WTC11 (cell line): ENCODE results near the gene PIGU. TPM values are rescaled to one million over a fixed set of nuclear protein-coding genes. Genes with fewer than 3 reads are reported as not detected.

Experiments
- ATAC-seq: fragments of 200-7000 bp; cut with Tn5 transposase; 2 replicates; pipeline ENCODE4 v1.10.0; 2021; ENCODE audit warnings: mild to moderate bottlenecking, moderate library complexity
- CTCF ChIA-PET: fragments of 300-600 bp; sonication (Branson Sonifier 250); formaldehyde crosslinking; loops from one replicate; lab custom pipeline; 2021; ENCODE audit warnings: antibody characterized with exemption; lab: Charles Lee
- POLR2A ChIA-PET: fragments of 350-600 bp; sonication (Branson Sonifier 250); formaldehyde crosslinking; loops from one replicate; lab custom pipeline; 2021; ENCODE audit warnings: antibody characterized with exemption; lab: Charles Lee
- DNase-seq: peaks from one replicate; pipeline ENCODE4 v3.0.0; 2021; ENCODE audit warnings: low spot score
- H3K27ac Mint-ChIP-seq: 2 replicates; pipeline ENCODE4 v1.8.0; 2021; ENCODE audit warnings: mixed read lengths
- H3K27me3 Mint-ChIP-seq: 2 replicates; pipeline ENCODE4 v1.8.0; 2021; ENCODE audit warnings: low read depth, mild to moderate bottlenecking, moderate library complexity, mixed read lengths
- H3K36me3 Mint-ChIP-seq: 2 replicates; pipeline ENCODE4 v1.8.0; 2021; ENCODE audit warnings: mixed read lengths
- H3K4me1 Mint-ChIP-seq: 2 replicates; pipeline ENCODE4 v1.8.0; 2022; ENCODE audit warnings: mixed read lengths
- H3K4me3 Mint-ChIP-seq: 2 replicates; pipeline ENCODE4 v1.8.0; 2021; ENCODE audit warnings: mild to moderate bottlenecking, moderate library complexity, mixed read lengths
- H3K9me3 Mint-ChIP-seq: 2 replicates; pipeline ENCODE4 v1.8.0; 2021; ENCODE audit warnings: mixed read lengths
- AR ChIP-seq: fragments of 250-450 bp; sonication (Bioruptor Pico); IDR thresholded peaks from 2 replicates; pipeline ENCODE4 v1.9.0; 2021; ENCODE audit warnings: mild to moderate bottlenecking
- CREM ChIP-seq: sonication (generic); formaldehyde crosslinking; IDR thresholded peaks from 2 replicates; pipeline ENCODE4 v1.8.1; 2022; ENCODE audit warnings: mild to moderate bottlenecking, missing genetic modification reagents, moderate library complexity
- EMX1 ChIP-seq: fragments of 250-450 bp; sonication (Bioruptor Pico); IDR thresholded peaks from 2 replicates; pipeline ENCODE4 v1.8.0; 2021; ENCODE audit warnings: mild to moderate bottlenecking
- ETV6 ChIP-seq: sonication (generic); formaldehyde crosslinking; IDR thresholded peaks from 2 replicates; pipeline ENCODE4 v1.8.1; 2022; ENCODE audit warnings: mild to moderate bottlenecking, missing genetic modification reagents
- JUN ChIP-seq: sonication (generic); formaldehyde crosslinking; IDR thresholded peaks from 2 replicates; pipeline ENCODE4 v1.8.0; 2023; ENCODE audit warnings: mild to moderate bottlenecking, missing genetic modification reagents
- KAT7 ChIP-seq: sonication (generic); formaldehyde crosslinking; IDR thresholded peaks from 2 replicates; pipeline ENCODE4 v1.8.1; 2023; ENCODE audit warnings: missing genetic modification reagents, mild to moderate bottlenecking, borderline replicate concordance
- MXD4 ChIP-seq: fragments of 250-450 bp; sonication (Bioruptor Pico); IDR thresholded peaks from 2 replicates; pipeline ENCODE4 v1.8.0; 2021; ENCODE audit warnings: mild to moderate bottlenecking, moderate library complexity, borderline replicate concordance
- MYBL2 ChIP-seq: sonication (generic); formaldehyde crosslinking; IDR thresholded peaks from 2 replicates; pipeline ENCODE4 v1.8.1; 2023; ENCODE audit warnings: mild to moderate bottlenecking, moderate library complexity, missing genetic modification reagents
- NR1H2 ChIP-seq: sonication (generic); formaldehyde crosslinking; IDR thresholded peaks from 2 replicates; pipeline ENCODE4 v1.9.0; 2021; ENCODE audit warnings: mild to moderate bottlenecking, moderate library complexity, missing genetic modification reagents
- RORB ChIP-seq: fragments of 250-450 bp; sonication (Bioruptor Pico); IDR thresholded peaks from 2 replicates; pipeline ENCODE4 v1.9.0; 2021; ENCODE audit warnings: mild to moderate bottlenecking
- TP53 ChIP-seq: sonication (generic); formaldehyde crosslinking; IDR thresholded peaks from 2 replicates; pipeline ENCODE4 v1.8.1; 2023; ENCODE audit warnings: mild to moderate bottlenecking, missing genetic modification reagents
- total RNA-seq: library from RNA; stranded (reverse); gene quantifications from 3 replicates; pipeline ENCODE4 v1.2.3, GENCODE V29; 2021
- TF ChIP-seq, protein P1 (sequence below): sonication (generic); formaldehyde crosslinking; IDR thresholded peaks from 2 replicates; pipeline ENCODE4 v1.8.0; 2022; ENCODE audit warnings: mild to moderate bottlenecking, missing genetic modification reagents
- TF ChIP-seq, protein P2 (sequence below): sonication (generic); formaldehyde crosslinking; IDR thresholded peaks from 2 replicates; pipeline ENCODE4 v1.8.0; 2022; ENCODE audit warnings: missing genetic modification reagents
- TF ChIP-seq, protein P3 (sequence below): sonication (generic); formaldehyde crosslinking; IDR thresholded peaks from 2 replicates; pipeline ENCODE4 v1.8.0; 2023; ENCODE audit warnings: missing genetic modification reagents, mild to moderate bottlenecking, borderline replicate concordance
- TF ChIP-seq, protein P4 (sequence below): sonication (generic); formaldehyde crosslinking; IDR thresholded peaks from 2 replicates; pipeline ENCODE4 v1.8.1; 2022; ENCODE audit warnings: mild to moderate bottlenecking, moderate library complexity, missing genetic modification reagents
- TF ChIP-seq, protein P5 (sequence below): sonication (generic); formaldehyde crosslinking; IDR thresholded peaks from 2 replicates; pipeline ENCODE4 v1.8.1; 2023; ENCODE audit warnings: mild to moderate bottlenecking, moderate library complexity, missing genetic modification reagents

The PIGU gene
- total RNA-seq, 1 experiment from 2014 or later = 24.8 TPM

GRCh38 chr20:34706302-34706875 lies 29.5 kb upstream of the PIGU start:
- H3K4me1 Mint-ChIP-seq = peaks cover 24% of the 10 kb centered on the region
- H3K9me3 Mint-ChIP-seq = no peaks in the 10 kb centered on the region
- TF ChIP-seq RORB = no peak
- TF ChIP-seq MXD4 (CRISPR knock-in tag) = no peak
- no peak for TF ChIP-seq ETV6 (CRISPR knock-in tag)
- TF ChIP-seq JUN (CRISPR knock-in tag) = no peak
- TF ChIP-seq, protein P1, sequence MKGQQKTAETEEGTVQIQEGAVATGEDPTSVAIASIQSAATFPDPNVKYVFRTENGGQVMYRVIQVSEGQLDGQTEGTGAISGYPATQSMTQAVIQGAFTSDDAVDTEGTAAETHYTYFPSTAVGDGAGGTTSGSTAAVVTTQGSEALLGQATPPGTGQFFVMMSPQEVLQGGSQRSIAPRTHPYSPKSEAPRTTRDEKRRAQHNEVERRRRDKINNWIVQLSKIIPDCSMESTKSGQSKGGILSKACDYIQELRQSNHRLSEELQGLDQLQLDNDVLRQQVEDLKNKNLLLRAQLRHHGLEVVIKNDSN = no peak
- no peak for TF ChIP-seq EMX1 (CRISPR knock-in tag)
- TF ChIP-seq NR1H2 (CRISPR knock-in tag) = no peak
- TF ChIP-seq TP53 (CRISPR knock-in tag) = no peak
- TF ChIP-seq, all 79 proteins: peak for 0
- Mint-ChIP-seq H3K36me3 (no peaks in the 10 kb centered on the region), H3K27me3 (peaks cover 61% of the 10 kb centered on the region), H3K4me3 (no peak overlapping the region), H3K27ac (no peak overlapping the region)
- ATAC-seq = no peak
- ChIA-PET CTCF (interaction anchor here (0.8 to 7.0 kb wide), 5 partner anchors 63 to 264 kb away, joined by 3 to 50 read pairs (median 3); no protein-coding TSS in a partner anchor), POLR2A (interaction anchor here (1.4 kb wide), 1 partner anchor 148 kb away, joined by 4 read pairs; the partner anchor contains the start of gene MAP1LC3A)
- no peak for DNase-seq

GRCh38 chr20:34705397-34706301 lies 28.8 kb upstream of the PIGU start:
- TF ChIP-seq, protein P2, sequence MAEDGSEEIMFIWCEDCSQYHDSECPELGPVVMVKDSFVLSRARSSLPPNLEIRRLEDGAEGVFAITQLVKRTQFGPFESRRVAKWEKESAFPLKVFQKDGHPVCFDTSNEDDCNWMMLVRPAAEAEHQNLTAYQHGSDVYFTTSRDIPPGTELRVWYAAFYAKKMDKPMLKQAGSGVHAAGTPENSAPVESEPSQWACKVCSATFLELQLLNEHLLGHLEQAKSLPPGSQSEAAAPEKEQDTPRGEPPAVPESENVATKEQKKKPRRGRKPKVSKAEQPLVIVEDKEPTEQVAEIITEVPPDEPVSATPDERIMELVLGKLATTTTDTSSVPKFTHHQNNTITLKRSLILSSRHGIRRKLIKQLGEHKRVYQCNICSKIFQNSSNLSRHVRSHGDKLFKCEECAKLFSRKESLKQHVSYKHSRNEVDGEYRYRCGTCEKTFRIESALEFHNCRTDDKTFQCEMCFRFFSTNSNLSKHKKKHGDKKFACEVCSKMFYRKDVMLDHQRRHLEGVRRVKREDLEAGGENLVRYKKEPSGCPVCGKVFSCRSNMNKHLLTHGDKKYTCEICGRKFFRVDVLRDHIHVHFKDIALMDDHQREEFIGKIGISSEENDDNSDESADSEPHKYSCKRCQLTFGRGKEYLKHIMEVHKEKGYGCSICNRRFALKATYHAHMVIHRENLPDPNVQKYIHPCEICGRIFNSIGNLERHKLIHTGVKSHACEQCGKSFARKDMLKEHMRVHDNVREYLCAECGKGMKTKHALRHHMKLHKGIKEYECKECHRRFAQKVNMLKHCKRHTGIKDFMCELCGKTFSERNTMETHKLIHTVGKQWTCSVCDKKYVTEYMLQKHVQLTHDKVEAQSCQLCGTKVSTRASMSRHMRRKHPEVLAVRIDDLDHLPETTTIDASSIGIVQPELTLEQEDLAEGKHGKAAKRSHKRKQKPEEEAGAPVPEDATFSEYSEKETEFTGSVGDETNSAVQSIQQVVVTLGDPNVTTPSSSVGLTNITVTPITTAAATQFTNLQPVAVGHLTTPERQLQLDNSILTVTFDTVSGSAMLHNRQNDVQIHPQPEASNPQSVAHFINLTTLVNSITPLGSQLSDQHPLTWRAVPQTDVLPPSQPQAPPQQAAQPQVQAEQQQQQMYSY = no peak
- no peak for TF ChIP-seq TP53 (CRISPR knock-in tag)
- no peak for TF ChIP-seq RORB
- TF ChIP-seq CREM = no peak
- TF ChIP-seq AR (CRISPR knock-in tag) = no peak
- TF ChIP-seq, protein P3, sequence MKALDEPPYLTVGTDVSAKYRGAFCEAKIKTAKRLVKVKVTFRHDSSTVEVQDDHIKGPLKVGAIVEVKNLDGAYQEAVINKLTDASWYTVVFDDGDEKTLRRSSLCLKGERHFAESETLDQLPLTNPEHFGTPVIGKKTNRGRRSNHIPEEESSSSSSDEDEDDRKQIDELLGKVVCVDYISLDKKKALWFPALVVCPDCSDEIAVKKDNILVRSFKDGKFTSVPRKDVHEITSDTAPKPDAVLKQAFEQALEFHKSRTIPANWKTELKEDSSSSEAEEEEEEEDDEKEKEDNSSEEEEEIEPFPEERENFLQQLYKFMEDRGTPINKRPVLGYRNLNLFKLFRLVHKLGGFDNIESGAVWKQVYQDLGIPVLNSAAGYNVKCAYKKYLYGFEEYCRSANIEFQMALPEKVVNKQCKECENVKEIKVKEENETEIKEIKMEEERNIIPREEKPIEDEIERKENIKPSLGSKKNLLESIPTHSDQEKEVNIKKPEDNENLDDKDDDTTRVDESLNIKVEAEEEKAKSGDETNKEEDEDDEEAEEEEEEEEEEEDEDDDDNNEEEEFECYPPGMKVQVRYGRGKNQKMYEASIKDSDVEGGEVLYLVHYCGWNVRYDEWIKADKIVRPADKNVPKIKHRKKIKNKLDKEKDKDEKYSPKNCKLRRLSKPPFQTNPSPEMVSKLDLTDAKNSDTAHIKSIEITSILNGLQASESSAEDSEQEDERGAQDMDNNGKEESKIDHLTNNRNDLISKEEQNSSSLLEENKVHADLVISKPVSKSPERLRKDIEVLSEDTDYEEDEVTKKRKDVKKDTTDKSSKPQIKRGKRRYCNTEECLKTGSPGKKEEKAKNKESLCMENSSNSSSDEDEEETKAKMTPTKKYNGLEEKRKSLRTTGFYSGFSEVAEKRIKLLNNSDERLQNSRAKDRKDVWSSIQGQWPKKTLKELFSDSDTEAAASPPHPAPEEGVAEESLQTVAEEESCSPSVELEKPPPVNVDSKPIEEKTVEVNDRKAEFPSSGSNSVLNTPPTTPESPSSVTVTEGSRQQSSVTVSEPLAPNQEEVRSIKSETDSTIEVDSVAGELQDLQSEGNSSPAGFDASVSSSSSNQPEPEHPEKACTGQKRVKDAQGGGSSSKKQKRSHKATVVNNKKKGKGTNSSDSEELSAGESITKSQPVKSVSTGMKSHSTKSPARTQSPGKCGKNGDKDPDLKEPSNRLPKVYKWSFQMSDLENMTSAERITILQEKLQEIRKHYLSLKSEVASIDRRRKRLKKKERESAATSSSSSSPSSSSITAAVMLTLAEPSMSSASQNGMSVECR (CRISPR knock-in tag) = no peak
- TF ChIP-seq, protein P4, sequence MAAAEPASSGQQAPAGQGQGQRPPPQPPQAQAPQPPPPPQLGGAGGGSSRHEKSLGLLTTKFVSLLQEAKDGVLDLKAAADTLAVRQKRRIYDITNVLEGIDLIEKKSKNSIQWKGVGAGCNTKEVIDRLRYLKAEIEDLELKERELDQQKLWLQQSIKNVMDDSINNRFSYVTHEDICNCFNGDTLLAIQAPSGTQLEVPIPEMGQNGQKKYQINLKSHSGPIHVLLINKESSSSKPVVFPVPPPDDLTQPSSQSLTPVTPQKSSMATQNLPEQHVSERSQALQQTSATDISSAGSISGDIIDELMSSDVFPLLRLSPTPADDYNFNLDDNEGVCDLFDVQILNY (CRISPR knock-in tag) = no peak
- no peak for TF ChIP-seq EMX1 (CRISPR knock-in tag)
- TF ChIP-seq, protein P5, sequence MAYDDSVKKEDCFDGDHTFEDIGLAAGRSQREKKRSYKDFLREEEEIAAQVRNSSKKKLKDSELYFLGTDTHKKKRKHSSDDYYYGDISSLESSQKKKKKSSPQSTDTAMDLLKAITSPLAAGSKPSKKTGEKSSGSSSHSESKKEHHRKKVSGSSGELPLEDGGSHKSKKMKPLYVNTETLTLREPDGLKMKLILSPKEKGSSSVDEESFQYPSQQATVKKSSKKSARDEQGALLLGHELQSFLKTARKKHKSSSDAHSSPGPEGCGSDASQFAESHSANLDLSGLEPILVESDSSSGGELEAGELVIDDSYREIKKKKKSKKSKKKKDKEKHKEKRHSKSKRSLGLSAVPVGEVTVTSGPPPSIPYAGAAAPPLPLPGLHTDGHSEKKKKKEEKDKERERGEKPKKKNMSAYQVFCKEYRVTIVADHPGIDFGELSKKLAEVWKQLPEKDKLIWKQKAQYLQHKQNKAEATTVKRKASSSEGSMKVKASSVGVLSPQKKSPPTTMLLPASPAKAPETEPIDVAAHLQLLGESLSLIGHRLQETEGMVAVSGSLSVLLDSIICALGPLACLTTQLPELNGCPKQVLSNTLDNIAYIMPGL (CRISPR knock-in tag) = no peak
- TF ChIP-seq KAT7 (CRISPR knock-in tag) = no peak
- no peak for TF ChIP-seq MYBL2
- TF ChIP-seq, protein P1 = no peak
- POLR2A ChIA-PET = interaction anchor here (1.4 kb wide), 1 partner anchor 147 kb away, joined by 4 read pairs; the partner anchor contains the start of gene MAP1LC3A
- H3K9me3 Mint-ChIP-seq = no peaks in the 10 kb centered on the region
- H3K4me1 Mint-ChIP-seq = peaks cover 22% of the 10 kb centered on the region
- DNase-seq (peak; percentile 30), ATAC-seq (no peak)
- CTCF ChIA-PET = interaction anchor here (0.8 to 7.0 kb wide), 8 partner anchors 64 to 263 kb away, joined by 3 to 50 read pairs (median 3); no protein-coding TSS in a partner anchor
- H3K27ac Mint-ChIP-seq = peak overlapping the region; percentile 87; the same call in 1 of the 2 replicates
- H3K36me3 Mint-ChIP-seq = no peaks in the 10 kb centered on the region
- H3K27me3 Mint-ChIP-seq = peaks cover 57% of the 10 kb centered on the region
- H3K4me3 Mint-ChIP-seq = peak overlapping the region; percentile 83
